K562 (cell line): Measurements from ENCODE around the gene PIANP. TPM values are rescaled to one million over a fixed set of nuclear protein-coding genes. Genes with fewer than 3 reads are reported as not detected.
A peak's percentile ranks its signal among the peaks of the same experiment; 100 is the strongest.

ENCODE experiments used
- AFF4 ChIP-seq: sonication (generic); formaldehyde crosslinking; IDR thresholded peaks from 2 replicates; pipeline ENCODE4 v1.8.0; 2023; ENCODE audit warnings: mild to moderate bottlenecking, missing genetic modification reagents
- ARHGAP35 ChIP-seq: fragments of 450-650 bp; IDR thresholded peaks from 2 replicates; pipeline ENCODE4 v1.6.1; 2018; ENCODE audit not compliant: partially characterized antibody
- CREB1 ChIP-seq, 2 experiments: sonication (generic) in 1 of 2; formaldehyde crosslinking in 1 of 2; IDR thresholded peaks; 2 replicates each; pipeline versions ENCODE4 v1.6.1 to v1.8.0; 2012 to 2022; ENCODE audit warnings: inconsistent platforms in 1 of 2, mild to moderate bottlenecking in 1 of 2, missing genetic modification reagents in 1 of 2, moderate library complexity in 1 of 2
- GABPA ChIP-seq: fragments of 200-800 bp; sonication (Bioruptor generic); conservative IDR thresholded peaks from 2 replicates; pipeline ENCODE4 v1.6.1; 2016; ENCODE audit warnings: low read depth, missing genetic modification characterization, missing compliant biosample characterization
- PHB ChIP-seq: fragments of 250-450 bp; sonication (Bioruptor Pico); IDR thresholded peaks from 2 replicates; pipeline ENCODE4 v1.5.0; 2021
- ZNF511 ChIP-seq: sonication (generic); formaldehyde crosslinking; IDR thresholded peaks from 2 replicates; pipeline ENCODE4 v1.8.0; 2022; ENCODE audit warnings: mild to moderate bottlenecking, missing genetic modification reagents
- polyA plus RNA-seq, 8 experiments: library from polyadenylated mRNA; depleted of rRNA in 4 of 8; stranded (reverse) in 5 of 8; unstranded in 3 of 8; fragments of >200 nt; fragmentation: Nextera tagmentation in 2 of 8; fragmentation: Illumina TruSeq in 1 of 8; extraction: Ambion mirVana in 2 of 8; extraction: Trizol in 1 of 8; gene quantifications; 2 replicates each; pipeline versions ENCODE4 v1.2.1 to v1.2.3, GENCODE V29; 2011 to 2014; ENCODE audit warnings: inconsistent platforms in 1 of 8, missing spikeins in 1 of 8
- total RNA-seq, 7 experiments: library from RNA; depleted of rRNA in 6 of 7; stranded (reverse); fragments of >200 nt in 6 of 7; fragmentation: Illumina TruSeq in 2 of 7; extraction: Trizol in 2 of 7; gene quantifications; 2 replicates each; pipeline versions ENCODE4 v1.2.1 to v1.2.3, GENCODE V29; 2011 to 2021; ENCODE audit warnings: low replicate concordance in 1 of 7
- TF ChIP-seq, protein P1 (sequence below): sonication (generic); formaldehyde crosslinking; IDR thresholded peaks from 2 replicates; pipeline ENCODE4 v1.8.1; 2023; ENCODE audit warnings: mild to moderate bottlenecking, missing genetic modification reagents

Gene PIANP
- total and polyA plus RNA-seq, 9 of the 15 experiments (the other 6 are each of a cell fraction or from before 2014, with no cell fraction given), result 0.07 TPM; not detected in 8

DNA sequence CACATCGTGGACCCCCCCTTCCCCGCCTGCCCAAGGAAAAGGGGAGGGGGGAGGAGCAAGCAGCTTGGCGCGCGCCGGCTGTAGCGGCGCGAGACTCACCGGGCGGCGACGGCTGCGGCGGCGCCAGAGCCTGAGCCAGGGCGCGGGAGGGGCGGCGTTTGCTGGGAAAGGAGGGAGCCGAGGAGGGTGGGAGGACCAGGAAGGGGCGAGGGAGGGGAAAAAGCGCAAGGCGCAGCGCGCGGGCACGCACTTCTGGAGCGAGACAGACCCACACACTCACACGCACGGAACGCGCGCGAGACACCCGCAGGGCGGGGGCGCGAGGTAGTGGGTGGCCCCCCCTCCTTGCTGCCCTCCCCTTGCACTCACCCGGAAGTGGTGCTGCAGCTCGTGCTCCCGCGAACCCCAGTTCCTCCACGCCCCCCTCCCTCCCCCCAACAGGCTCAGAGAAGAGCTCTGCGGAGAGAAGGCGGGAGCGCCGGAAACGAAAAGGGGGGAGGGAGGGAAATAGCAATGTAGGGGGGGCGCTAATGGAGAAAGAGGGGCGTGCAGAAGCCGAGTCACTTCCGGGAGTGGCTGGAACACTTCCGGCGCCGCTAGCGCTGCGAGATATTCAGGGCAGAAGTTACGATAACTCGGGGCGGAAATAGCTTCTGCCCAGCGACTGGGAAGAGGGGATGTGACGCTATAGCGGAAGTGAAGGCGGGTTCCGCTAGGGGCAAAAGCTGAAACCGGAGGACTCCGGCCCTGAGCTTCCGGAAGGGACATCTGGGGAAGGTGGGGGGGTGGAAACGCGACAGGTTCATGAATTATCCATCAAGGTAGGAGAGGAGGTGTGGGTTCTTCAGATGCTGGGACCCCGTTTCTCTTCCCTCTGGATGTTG is 11.4 kb downstream of the PIANP start, which contains the start of gene ZNF384 (continued):
- TF ChIP-seq, protein P1, sequence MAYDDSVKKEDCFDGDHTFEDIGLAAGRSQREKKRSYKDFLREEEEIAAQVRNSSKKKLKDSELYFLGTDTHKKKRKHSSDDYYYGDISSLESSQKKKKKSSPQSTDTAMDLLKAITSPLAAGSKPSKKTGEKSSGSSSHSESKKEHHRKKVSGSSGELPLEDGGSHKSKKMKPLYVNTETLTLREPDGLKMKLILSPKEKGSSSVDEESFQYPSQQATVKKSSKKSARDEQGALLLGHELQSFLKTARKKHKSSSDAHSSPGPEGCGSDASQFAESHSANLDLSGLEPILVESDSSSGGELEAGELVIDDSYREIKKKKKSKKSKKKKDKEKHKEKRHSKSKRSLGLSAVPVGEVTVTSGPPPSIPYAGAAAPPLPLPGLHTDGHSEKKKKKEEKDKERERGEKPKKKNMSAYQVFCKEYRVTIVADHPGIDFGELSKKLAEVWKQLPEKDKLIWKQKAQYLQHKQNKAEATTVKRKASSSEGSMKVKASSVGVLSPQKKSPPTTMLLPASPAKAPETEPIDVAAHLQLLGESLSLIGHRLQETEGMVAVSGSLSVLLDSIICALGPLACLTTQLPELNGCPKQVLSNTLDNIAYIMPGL (CRISPR knock-in tag), result no peak
- TF ChIP-seq AFF4 (CRISPR knock-in tag) (no peak), ARHGAP35 (no peak), PHB (no peak), ZNF511 (CRISPR knock-in tag) (no peak), GABPA (tag) (peak; percentile 98), CREB1 (IDR thresholded peaks at IDR 0.05) (peak; percentile 98), CREB1 (CRISPR knock-in tag; IDR thresholded peaks at IDR 0.05) (peak; percentile 91)
